HG03196 (cell line): ENCODE measurements around the gene MAD2L1BP.
"Not testable (repeated sequence)": the region's sequence is repeated elsewhere in the genome, so short reads cannot be mapped to it uniquely, and the experiment has no call there.

Experiments used
- ATAC-seq: cut with Tn5 transposase; IDR thresholded peaks from one replicate; pipeline ENCODE4 v1.9.1; 2021; ENCODE audit not compliant: unreplicated experiment

Gene MAD2L1BP, protein sequence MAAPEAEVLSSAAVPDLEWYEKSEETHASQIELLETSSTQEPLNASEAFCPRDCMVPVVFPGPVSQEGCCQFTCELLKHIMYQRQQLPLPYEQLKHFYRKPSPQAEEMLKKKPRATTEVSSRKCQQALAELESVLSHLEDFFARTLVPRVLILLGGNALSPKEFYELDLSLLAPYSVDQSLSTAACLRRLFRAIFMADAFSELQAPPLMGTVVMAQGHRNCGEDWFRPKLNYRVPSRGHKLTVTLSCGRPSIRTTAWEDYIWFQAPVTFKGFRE

DNA sequence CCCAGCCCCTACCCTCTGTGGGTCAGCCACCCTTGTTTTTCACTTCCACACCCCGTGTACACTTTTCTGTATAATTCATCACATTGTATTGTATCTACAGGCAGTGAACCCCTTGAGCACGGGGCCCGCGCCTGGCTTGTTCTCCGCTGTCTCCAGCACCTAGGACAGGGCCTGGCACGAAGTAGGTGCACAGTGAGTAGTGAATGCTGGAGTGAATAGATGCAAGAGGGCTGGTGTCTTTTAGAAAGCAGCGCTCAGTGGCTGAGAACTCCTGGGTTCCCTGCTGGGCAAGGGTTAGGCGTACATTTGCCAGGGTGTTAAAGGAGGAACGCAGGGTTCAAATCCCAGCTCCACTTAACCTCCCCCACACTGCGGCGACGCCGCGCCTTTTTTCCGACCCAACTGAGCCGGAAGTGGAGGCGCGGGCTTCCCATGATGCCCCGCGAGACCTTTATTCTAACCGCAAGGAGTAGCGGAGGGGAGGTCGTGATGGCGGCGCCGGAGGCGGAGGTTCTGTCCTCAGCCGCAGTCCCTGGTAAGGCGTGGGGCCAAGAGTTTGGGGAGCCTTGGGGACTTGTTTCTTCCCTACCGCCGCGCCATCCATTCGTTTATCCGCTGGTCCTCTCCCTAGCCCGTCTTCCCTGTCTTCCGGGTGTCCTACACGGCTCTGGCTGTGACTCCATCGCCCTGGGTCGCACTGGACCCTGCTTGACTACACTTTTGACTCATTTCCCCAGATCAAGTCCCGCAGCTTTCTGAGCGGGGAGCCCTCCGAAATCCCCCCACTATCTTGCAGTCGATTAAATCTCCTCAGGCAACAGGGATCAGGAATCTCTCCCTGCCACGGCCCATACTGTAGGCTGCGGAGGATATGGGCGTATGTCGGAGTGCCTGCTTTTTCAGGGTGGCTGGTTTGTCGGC is at the start of gene MAD2L1BP:
Gene MAD2L1BP, plus strand, starts transcription at position 454 of the 921 bp plus-strand sequence. Its CDS starts 36 bp downstream, at position 490.
- ATAC-seq: peak; percentile 67

DNA sequence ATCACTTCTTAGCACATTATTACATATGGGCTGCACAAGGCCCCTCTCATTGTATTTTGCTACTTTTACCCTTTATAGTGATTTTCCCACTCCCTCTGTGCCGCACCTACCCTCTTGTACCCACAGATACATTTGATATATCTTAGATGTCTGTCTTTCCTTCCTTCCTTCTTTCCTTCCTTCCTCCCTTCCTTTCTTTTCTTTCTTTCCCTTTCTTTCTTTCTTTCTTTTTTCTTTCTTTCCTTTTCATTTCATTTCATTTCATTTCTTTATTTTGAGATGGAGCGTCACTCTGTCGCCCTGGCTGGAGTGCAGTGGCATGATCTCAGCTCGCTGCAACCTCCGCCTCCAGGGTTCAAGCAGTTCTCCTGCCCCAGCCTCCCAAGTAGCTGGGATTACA is 47.4 kb upstream of the MAD2L1BP start:
- ATAC-seq: no peak

DNA sequence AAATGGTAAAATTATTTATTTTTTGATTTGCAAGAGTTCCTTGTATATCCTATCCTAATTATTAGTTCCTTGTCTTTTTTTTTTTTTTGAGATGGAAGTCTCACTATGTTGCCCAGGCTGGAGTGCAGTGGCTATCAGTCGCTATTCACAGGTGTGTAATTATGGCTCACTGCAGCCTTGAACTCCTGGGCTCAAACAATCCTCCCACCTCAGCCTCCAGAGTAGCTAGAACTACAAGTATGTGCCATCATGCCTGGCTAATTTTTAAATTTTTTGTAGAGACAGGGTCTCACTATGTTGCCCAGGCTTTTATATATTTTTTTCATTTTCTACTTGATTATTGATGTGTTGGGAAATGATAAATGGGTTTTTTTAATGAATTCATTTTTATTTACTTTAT is 46.1 kb upstream of the MAD2L1BP start:
- ATAC-seq: not testable (repeated sequence)

DNA sequence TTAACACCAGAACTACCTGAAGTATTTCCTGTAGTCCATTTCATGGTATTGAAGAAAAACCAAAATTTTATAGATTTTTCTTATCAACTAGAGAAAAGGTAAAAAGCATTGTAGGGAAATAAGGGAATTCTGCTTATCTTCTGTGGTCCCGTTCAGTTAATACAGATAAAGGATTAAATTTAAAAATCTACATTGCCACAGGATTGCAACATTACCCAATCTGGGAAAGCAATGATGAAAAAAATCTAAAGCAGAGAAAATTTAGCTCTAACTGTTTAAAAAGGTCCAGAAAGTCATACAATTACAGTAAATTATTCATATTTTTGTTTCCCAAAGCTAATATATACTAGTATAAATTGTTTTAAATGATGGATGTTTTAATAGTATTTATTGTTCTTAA is 41.7 kb upstream of the MAD2L1BP start:
- ATAC-seq: no peak

DNA sequence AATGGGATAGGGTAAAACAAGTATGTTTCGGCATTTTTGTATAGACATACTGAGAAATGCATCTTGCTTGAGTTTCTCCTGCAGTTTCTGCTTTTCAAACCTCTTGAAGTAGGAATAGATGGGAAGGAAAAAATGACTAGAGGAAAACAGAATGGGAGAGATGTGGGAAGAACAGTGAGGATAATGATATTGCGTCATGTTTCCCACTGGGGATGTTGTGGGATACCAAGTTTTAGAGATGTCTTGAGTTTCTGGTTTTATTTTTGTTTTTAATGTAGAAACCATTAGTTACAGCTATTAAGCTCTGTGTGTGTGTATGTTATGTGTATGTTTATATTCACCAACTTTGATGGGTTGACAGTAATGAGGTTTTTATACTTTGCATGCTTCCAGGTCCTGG is 35.0 kb upstream of the MAD2L1BP start:
- ATAC-seq: no peak

DNA sequence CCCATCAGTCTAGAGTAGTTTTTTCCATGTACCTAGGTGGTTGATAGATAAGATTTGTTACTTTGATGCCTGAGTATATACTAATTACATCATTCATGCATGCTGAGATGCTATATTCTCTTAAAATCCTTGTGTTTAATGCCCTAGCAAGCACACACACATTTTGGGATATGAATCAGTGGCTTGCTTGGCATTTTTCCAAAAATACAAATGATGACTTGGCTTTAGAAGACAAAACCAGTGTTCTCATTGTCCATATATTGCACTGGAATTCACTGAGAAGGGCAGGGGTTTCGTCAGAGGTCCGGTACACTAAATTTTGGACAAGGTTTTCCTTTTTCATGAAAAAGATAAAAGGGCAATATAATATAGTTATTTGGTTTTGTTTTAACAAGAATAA is 31.5 kb upstream of the MAD2L1BP start:
- no peak for ATAC-seq

DNA sequence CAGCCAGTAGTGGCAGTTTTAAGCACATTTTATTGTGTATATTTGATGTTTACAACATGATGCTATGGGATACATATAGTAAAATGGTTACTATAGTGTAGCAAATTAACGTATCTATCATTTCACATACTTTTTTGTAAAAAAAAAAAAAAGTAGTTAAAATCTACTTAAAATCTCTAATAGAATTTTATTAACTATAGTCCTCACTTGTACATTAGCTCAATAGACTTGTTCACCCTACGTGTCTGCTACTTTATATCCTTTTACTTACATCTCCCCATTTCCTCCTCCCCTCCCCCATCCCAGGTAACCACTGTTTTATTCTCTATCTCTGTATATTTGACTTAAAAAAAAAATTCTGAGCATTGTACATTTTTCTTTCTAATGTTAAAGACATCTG is 29.6 kb upstream of the MAD2L1BP start:
- ATAC-seq: no peak

DNA sequence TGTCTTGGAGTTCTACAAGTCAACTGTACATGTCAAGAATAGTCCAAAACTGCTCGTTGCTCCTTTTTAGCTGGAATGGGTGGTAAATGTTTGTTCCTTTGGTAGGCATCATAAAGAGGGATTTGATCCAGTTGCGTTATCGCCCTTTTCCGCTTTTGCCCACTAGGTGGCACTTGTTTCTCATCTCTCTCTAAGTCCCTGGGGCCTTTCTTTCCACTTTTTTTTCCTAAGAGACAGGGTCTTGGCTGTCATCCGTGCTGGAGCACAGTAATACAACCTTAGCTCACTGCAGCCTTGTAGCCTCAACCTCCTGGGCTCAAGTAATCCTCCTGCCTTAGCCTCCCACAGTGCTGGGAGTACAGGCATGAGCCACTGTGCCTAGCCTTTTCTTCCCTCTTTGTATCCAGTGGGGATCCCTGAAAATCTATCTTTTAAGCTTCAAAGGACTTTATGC is 27.3 kb upstream of the MAD2L1BP start:
- no peak for ATAC-seq

DNA sequence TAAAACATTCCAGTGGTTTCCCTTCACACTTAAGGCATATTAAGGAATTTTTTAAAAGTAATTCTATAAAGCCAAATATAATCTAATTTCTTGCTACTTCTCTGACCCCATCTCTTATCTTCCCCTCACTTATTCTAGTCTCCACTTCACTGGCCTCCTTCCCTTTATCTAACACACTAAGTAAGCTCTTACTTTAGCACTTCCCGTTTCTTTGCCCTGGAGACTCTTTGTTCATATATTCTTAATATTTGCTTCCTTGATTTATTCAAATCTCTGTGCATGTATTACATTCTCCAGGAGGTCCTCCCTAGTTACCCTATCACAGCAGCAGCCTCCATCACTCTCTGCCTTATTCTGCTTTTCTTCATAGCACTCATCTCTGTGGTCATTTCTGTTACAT is 26.8 kb upstream of the MAD2L1BP start:
- ATAC-seq: no peak

DNA sequence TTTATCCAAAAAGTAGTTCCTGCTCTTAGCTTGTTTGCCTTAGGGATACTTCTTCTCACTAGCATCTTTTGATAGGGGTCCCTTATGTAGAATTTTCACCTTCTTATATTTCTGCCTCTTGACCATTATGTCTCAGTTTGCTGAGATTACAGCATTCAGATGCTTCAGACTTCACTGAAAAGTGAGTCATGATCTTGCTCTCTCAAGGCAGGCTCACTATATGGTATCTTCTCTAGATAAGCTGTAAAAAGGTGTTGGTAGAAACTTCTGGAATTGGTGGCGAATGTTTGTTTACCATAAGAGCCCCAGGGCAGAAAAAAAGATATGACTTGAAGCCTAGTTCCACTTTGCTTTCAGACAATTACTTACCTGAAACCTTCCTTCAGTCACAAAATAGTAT is 26.2 kb upstream of the MAD2L1BP start:
- ATAC-seq: no peak

DNA sequence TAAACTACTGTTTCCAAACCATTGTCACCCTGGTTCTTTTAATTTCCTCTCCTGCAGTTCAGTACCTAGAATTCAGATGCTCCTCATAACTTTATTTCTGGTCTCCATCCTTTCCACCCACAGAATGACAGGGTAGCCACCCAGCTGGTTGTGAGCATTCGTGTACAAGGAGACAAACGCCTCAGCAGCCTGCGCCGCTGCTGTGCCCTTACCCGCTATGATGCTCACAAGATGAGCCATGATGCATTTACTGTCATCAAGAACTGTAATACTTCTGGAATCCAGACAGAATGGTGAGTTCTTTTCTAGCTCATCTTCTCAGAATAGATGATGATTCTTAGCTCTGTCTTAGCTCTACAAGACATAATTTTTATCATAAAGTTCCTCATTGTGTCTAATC is 25.2 kb upstream of the MAD2L1BP start:
- no peak for ATAC-seq

DNA sequence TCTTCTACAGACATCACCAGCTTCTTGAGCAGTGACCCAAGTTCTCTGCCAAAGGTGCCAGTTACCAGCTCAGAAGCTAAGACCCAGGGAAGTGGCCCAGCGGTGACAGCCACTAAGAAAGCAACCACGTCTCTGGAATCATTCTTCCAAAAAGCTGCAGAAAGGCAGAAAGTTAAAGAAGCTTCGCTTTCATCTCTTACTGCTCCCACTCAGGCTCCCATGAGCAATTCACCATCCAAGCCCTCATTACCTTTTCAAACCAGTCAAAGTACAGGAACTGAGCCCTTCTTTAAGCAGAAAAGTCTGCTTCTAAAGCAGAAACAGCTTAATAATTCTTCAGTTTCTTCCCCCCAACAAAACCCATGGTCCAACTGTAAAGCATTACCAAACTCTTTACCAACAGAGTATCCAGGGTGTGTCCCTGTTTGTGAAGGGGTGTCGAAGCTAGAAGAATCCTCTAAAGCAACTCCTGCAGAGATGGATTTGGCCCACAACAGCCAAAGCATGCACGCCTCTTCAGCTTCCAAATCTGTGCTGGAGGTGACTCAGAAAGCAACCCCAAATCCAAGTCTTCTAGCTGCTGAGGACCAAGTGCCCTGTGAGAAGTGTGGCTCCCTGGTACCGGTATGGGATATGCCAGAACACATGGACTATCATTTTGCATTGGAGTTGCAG is 21.8 kb upstream of the MAD2L1BP start:
- no peak for ATAC-seq

DNA sequence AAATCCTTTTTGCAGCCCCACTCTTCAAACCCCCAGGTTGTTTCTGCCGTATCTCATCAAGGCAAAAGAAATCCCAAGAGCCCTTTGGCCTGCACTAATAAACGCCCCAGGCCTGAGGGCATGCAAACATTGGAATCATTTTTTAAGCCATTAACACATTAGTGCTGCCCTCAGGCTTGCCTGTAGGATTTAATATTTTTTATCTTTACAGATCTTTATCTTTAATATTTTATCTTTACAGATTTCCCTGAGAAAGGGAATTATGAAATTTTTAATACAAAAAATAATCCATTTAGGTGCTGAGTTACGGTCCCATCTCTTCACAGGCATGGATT is 21.3 kb upstream of the MAD2L1BP start:
- no peak for ATAC-seq

DNA sequence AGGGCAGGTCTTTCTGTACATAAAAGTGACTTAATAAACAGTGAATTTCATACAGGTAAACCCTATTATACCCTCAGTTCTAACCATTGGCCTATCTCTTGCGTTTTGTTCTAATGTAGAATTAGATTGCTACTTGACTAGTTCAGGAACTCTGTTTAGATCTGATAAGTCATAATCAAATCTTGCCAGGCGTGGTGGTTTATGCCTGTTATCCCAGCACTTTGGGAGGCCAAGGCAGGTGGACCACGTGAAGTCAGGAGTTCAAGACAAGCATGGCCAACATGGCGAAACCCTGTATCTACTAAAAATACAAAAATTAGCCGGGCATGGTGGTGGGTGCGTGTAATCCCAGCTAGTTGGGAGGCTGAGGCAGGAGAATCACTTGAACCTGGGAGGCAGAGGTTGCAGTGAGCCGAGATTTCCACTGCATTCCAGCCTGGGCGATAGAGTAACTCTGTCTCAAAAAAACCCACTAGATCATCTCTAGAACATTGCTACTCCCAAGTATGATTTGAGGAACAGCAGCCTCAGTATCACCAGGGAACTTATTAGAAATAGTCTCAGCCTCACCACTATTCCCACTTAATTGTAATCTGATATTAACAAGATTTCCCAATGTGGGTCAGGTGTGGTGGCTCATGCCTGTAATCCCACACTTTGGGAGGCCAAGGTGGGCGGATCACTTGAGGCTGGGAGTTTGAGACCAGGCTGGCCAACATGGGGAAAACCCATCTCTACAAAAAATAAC is 18.7 kb upstream of the MAD2L1BP start:
- ATAC-seq: no peak

DNA sequence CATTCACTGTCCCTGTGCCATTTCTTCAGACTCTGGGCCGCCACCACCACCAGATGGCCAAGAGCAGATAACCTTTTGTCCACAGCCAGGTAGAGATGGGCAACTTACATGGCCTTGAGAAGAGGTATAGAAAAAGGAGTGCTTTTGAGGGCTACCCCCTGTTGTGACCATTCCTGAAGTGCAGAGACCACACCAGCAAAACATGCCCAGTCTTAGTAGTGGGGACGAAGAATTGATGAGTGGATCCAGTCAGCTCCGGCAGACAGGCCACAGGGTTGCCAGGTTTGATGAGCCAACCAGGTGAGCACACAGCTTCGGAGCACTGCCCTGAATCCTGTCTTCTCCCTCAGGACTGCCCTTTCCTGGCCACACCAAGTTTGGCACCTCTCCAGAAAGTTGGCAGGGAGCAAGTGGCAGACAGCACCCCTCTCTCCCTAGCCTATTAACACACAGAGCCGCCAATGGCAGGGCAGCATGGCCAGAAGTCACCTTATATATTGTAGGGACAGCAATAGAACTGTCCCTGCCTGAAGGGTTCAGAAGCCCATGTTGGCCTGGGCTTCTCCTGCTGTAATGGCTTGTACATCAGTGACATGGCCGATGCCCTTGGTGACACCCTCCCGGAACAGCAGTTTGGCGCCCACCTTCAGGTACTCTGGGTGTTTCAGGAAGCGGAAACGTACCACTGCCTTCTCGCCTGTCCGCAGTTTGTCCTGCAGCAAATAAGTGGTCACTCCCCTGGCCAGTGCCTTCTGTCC is 14.4 kb upstream of the MAD2L1BP start:
- no peak for ATAC-seq

DNA sequence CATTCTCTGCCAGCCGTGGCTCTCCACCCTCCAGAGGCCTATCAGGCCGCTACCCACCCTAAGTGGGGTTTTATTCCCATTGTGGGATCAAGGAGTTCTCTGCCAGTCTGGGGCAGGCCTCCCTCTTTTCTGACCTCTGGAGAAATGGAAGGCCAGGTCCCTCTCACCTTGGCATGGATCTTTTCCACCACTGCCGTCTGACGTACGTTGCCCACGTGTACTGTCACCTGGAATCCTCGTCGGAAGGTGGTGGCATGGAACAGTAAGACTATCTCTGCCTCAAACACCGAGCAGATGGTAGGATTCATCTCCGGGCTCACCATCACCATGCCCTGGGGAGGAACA is 13.8 kb upstream of the MAD2L1BP start:
- ATAC-seq: no peak

DNA sequence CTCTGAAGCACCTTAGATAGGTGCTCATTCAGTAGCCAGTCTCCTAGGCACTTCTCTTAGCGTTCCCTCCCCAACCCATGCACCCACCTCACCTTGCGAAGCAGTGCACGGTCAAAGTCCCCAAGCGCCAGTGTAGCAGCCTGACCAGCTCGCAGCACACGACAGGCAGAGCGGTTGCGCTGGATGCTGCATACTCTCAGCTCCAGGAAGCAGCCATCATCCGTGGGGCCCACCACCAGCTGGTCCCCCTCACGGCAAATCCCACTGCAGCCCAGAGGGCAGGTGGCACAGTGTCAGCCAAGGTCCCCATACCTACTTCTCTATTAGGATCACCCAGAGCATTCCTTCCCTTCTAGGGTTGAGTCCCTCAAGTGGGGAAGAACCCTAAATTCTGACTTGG is 13.1 kb upstream of the MAD2L1BP start:
- ATAC-seq: no peak

DNA sequence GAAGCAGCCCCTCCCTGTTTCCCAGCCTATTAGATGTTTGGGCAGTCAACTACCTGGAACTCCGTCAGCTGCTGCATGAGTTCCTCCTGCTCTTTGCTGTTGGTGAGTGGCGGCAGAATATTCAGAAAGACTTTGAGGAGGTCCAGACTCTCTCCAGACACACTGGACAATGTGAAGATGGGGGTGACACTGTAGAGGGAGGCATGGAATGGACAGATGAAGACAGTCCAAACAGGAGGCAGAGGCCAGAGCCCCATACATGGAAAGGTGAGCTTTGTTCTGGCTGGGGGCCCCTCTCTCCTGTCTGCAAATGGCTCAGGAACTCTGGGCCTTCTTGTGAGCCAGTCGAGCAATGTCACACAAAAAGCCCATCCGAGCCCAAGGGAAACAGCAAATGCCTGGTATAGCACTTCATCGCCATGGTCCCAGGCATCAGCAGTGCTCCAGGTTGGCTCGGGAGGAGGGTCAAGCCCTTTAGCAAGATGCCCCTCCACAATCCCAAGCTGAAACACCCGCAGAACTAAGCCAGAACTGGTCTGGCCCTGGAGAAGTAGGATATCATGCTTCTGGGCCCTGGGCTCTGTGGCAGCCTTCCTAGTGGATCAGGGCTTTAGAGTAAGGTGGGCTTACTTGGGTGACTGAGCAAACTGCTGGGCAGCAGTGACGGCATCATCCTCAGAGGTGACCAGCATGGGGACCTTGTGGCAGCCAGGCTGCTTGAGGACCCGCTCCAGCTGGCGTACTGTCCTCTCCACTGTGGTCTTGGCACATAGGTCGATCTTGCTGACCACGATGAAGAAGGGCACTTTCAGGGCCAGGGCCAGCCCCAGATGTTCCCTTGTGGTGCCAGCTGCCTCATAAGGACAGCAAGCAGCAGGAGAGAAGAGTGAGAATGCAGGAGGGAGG is 11.5 kb upstream of the MAD2L1BP start:
- no peak for ATAC-seq

DNA sequence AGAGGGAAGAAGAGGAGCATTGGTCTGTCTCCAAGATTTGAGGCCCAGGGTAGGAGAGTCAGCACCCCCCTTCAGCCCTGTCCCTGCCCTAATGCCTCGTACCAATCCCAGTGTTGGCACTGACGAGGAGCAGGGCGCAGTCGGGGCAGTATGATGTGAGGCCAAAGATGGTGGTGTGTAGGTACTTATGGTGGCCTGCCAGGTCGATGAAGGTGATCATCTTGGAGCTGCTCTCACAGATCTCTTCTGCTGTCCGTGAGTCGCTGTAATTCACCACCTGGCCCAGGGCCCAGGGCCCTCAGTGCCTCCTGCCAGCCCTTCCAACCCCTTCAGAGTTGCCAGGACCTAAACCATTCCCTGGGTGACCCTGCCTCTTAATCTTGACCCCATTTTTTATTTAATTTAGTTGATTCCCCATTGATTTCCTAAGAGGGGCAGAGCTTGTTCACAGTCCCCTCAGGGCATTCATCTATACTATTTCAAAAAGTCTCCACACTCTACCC is 10.8 kb upstream of the MAD2L1BP start:
- no peak for ATAC-seq
